ENCODE measurements around the gene ADARB1. TPM values are rescaled to one million over a fixed set of nuclear protein-coding genes. Genes with fewer than 3 reads are reported as not detected.

ADARB1 gene
- polyA plus RNA-seq, 1 of the 3 experiments (the other 2 are of a cell fraction) = 7.8 TPM

DNA sequence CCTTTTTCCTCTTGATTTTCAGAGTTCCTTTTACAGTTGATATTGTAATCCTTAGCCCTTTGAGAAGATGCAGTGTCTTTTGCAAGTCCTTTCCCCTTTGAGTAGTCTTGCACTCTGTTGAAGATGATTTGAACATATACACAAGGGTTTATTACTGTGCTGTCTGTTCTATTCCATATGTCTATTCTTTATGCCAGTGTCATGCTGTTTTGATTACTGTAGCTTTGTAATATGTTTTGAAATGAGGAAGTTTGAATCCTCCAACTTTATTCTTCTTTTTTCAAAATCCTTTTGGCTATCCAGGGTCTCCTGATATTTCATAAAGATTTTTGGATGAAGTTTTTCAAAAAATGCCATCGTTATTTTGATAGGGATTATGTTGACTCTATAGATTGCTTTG lies 112.3 kb downstream of the ADARB1 start:
- Histone ChIP-seq H3K27ac (ENCODE audit: low read depth in 2 of 2, low read length in 1 of 2) (no peak overlapping the region), H3K4me2 (no peak overlapping the region), H3K9me2 (no peaks in the 10 kb centered on the region), H3K79me2 (ENCODE audit: insufficient read depth) (no peaks in the 10 kb centered on the region), H3K9me3 (peaks cover 30% of the 10 kb centered on the region), H3K36me3 (replicated peaks in 1 of 2; ENCODE audit: control insufficient read depth in 1 of 2, insufficient read depth in 2 of 2, low read length in 1 of 2) (peaks cover 38 to 71% of the 10 kb centered on the region in 2 experiments), H3K4me1 (ENCODE audit: control insufficient read depth in 1 of 2, insufficient read depth in 2 of 2, low read depth in 1 of 2, low read length in 1 of 2) (no peaks in the 10 kb centered on the region), H3K4me3 (ENCODE audit: low read depth in 2 of 2, low read length in 1 of 2) (no peak overlapping the region), H3F3A (replicated peaks; ENCODE audit: insufficient read depth) (no peaks in the 10 kb centered on the region), H3K27me3 (ENCODE audit: insufficient read depth) (no peaks in the 10 kb centered on the region), H3K9ac (no peak overlapping the region), H4K20me1 (ENCODE audit: insufficient read depth) (no peaks in the 10 kb centered on the region), H2AFZ (ENCODE audit: low read depth) (no peak overlapping the region)
- WGBS (ENCODE audit: low lambda C conversion rate) = 66% methylated on average over 1 of the region's 1 CpG
- POLR2A ChIA-PET = no interaction called here
- no peak for DNase-seq
- CTCF ChIA-PET = interaction anchor here (1.0 kb wide), 1 partner anchor 47 kb away, joined by 3 read pairs; no protein-coding TSS in a partner anchor
- no peak for TF ChIP-seq TEAD4 (IDR thresholded peaks at IDR 0.05; ENCODE audit: borderline replicate concordance, insufficient read depth)
- no peak for TF ChIP-seq POLR2AphosphoS5 (IDR thresholded peaks at IDR 0.05; ENCODE audit: low read depth, low read length)
- no peak for TF ChIP-seq JUND (IDR thresholded peaks at IDR 0.05)
- TF ChIP-seq EZH2phosphoT487 (IDR thresholded peaks at IDR 0.05; ENCODE audit: borderline replicate concordance, low read depth) = no peak
- TF ChIP-seq ELF1 (IDR thresholded peaks at IDR 0.05) = no peak
- TF ChIP-seq NFIC (IDR thresholded peaks at IDR 0.05; ENCODE audit: borderline replicate concordance) = no peak
- TF ChIP-seq NRF1 (IDR thresholded peaks at IDR 0.05; ENCODE audit: low read depth, low read length) = no peak
- TF ChIP-seq SMC3 (IDR thresholded peaks at IDR 0.05; ENCODE audit: low read depth, low read length) = no peak
- TF ChIP-seq RXRA (IDR thresholded peaks at IDR 0.05; ENCODE audit: borderline replicate concordance, low read depth) = no peak
- TF ChIP-seq YY1 (IDR thresholded peaks at IDR 0.05; ENCODE audit: low read depth) = no peak
- TF ChIP-seq, protein P1, sequence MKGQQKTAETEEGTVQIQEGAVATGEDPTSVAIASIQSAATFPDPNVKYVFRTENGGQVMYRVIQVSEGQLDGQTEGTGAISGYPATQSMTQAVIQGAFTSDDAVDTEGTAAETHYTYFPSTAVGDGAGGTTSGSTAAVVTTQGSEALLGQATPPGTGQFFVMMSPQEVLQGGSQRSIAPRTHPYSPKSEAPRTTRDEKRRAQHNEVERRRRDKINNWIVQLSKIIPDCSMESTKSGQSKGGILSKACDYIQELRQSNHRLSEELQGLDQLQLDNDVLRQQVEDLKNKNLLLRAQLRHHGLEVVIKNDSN (IDR thresholded peaks at IDR 0.05; ENCODE audit: borderline replicate concordance, low read depth) = no peak
- TF ChIP-seq FOSL2 (IDR thresholded peaks at IDR 0.05; ENCODE audit: borderline replicate concordance, low read depth) = no peak
- TF ChIP-seq TCF12 (IDR thresholded peaks at IDR 0.05) = no peak
- TF ChIP-seq TAF1 (IDR thresholded peaks at IDR 0.05; ENCODE audit: borderline replicate concordance, low read depth, low read length) = no peak
- TF ChIP-seq MEF2A (IDR thresholded peaks at IDR 0.05; ENCODE audit: borderline replicate concordance, low read depth) = no peak

DNA sequence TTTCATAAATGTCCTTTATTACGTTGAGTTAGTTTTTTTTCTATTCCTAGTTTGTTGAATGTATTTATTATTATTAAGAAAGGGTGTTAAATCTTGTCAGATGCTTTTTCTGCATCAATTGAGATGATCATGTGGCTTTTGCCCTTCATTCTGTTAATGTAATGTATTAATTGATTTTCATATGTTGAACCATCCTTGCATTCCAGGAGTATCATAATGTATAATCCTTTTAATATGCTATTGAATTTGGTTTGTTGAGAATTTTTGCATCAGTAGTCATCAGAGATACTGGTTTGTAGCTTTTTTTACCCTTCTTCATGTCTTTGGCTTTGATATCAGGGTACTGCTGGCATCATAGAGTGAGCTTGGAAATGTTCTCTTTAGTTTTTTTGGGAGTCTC lies 113.3 kb downstream of the ADARB1 start:
- WGBS (ENCODE audit: low lambda C conversion rate) = 91% methylated on average over 1 of the region's 1 CpG
- peaks cover 30% of the 10 kb centered on the region for H3K9me3 ChIP-seq
- no peaks in the 10 kb centered on the region for H3K27me3 ChIP-seq (ENCODE audit: insufficient read depth)
- H3K27ac ChIP-seq (ENCODE audit: low read depth in 2 of 2, low read length in 1 of 2) = no peak overlapping the region
- POLR2A ChIA-PET = no interaction called here
- no peak for TF ChIP-seq JUND (IDR thresholded peaks at IDR 0.05)
- TF ChIP-seq MXI1 (IDR thresholded peaks at IDR 0.05; ENCODE audit: low read depth, low read length) = no peak
- TF ChIP-seq, protein P2, sequence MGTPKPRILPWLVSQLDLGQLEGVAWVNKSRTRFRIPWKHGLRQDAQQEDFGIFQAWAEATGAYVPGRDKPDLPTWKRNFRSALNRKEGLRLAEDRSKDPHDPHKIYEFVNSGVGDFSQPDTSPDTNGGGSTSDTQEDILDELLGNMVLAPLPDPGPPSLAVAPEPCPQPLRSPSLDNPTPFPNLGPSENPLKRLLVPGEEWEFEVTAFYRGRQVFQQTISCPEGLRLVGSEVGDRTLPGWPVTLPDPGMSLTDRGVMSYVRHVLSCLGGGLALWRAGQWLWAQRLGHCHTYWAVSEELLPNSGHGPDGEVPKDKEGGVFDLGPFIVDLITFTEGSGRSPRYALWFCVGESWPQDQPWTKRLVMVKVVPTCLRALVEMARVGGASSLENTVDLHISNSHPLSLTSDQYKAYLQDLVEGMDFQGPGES (IDR thresholded peaks at IDR 0.05; ENCODE audit: low read depth, low read length) = no peak
- TF ChIP-seq TEAD4 (IDR thresholded peaks at IDR 0.05; ENCODE audit: borderline replicate concordance, insufficient read depth) = no peak
- no peak for TF ChIP-seq PBX3 (IDR thresholded peaks at IDR 0.05)
- no peak for TF ChIP-seq RFX5 (IDR thresholded peaks at IDR 0.05; ENCODE audit: low read length)
- TF ChIP-seq, protein P3, sequence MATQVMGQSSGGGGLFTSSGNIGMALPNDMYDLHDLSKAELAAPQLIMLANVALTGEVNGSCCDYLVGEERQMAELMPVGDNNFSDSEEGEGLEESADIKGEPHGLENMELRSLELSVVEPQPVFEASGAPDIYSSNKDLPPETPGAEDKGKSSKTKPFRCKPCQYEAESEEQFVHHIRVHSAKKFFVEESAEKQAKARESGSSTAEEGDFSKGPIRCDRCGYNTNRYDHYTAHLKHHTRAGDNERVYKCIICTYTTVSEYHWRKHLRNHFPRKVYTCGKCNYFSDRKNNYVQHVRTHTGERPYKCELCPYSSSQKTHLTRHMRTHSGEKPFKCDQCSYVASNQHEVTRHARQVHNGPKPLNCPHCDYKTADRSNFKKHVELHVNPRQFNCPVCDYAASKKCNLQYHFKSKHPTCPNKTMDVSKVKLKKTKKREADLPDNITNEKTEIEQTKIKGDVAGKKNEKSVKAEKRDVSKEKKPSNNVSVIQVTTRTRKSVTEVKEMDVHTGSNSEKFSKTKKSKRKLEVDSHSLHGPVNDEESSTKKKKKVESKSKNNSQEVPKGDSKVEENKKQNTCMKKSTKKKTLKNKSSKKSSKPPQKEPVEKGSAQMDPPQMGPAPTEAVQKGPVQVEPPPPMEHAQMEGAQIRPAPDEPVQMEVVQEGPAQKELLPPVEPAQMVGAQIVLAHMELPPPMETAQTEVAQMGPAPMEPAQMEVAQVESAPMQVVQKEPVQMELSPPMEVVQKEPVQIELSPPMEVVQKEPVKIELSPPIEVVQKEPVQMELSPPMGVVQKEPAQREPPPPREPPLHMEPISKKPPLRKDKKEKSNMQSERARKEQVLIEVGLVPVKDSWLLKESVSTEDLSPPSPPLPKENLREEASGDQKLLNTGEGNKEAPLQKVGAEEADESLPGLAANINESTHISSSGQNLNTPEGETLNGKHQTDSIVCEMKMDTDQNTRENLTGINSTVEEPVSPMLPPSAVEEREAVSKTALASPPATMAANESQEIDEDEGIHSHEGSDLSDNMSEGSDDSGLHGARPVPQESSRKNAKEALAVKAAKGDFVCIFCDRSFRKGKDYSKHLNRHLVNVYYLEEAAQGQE (IDR thresholded peaks at IDR 0.05; ENCODE audit: low read depth, low read length) = no peak
- no peak overlapping the region for H3K4me2 ChIP-seq
- no peaks in the 10 kb centered on the region for H3F3A ChIP-seq (replicated peaks; ENCODE audit: insufficient read depth)
- no peak overlapping the region for H2AFZ ChIP-seq (ENCODE audit: low read depth)
- no peaks in the 10 kb centered on the region for H3K79me2 ChIP-seq (ENCODE audit: insufficient read depth)
- H3K9ac ChIP-seq = no peak overlapping the region
- CTCF ChIA-PET = interaction anchor here (1.5 kb wide), 1 partner anchor 47 kb away, joined by 4 read pairs; no protein-coding TSS in a partner anchor
- DNase-seq = no peak
- H4K20me1 ChIP-seq (ENCODE audit: insufficient read depth) = no peaks in the 10 kb centered on the region
- peaks cover 38 to 71% of the 10 kb centered on the region in 2 experiments for H3K36me3 ChIP-seq (replicated peaks in 1 of 2; ENCODE audit: control insufficient read depth in 1 of 2, insufficient read depth in 2 of 2, low read length in 1 of 2)
- no peak overlapping the region for H3K4me3 ChIP-seq (ENCODE audit: low read depth in 2 of 2, low read length in 1 of 2)
- H3K9me2 ChIP-seq = no peaks in the 10 kb centered on the region
- H3K4me1 ChIP-seq (ENCODE audit: control insufficient read depth in 1 of 2, insufficient read depth in 2 of 2, low read depth in 1 of 2, low read length in 1 of 2) = no peaks in the 10 kb centered on the region
